ENCODE data around the gene ADGRD2.
"Not testable (repeated sequence)": the region's sequence is repeated elsewhere in the genome, so short reads cannot be mapped to it uniquely, and the experiment has no call there.

ADGRD2 gene, protein sequence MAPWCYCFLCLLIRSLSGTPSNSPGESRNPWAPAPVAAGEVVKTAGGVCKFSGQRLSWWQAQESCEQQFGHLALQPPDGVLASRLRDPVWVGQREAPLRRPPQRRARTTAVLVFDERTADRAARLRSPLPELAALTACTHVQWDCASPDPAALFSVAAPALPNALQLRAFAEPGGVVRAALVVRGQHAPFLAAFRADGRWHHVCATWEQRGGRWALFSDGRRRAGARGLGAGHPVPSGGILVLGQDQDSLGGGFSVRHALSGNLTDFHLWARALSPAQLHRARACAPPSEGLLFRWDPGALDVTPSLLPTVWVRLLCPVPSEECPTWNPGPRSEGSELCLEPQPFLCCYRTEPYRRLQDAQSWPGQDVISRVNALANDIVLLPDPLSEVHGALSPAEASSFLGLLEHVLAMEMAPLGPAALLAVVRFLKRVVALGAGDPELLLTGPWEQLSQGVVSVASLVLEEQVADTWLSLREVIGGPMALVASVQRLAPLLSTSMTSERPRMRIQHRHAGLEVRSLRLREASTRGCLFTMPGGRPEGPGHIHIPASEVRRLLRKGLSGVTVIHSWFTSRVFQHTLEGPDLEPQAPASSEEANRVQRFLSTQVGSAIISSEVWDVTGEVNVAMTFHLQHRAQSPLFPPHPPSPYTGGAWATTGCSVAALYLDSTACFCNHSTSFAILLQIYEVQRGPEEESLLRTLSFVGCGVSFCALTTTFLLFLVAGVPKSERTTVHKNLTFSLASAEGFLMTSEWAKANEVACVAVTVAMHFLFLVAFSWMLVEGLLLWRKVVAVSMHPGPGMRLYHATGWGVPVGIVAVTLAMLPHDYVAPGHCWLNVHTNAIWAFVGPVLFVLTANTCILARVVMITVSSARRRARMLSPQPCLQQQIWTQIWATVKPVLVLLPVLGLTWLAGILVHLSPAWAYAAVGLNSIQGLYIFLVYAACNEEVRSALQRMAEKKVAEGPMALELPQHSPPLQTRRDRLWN

DNA sequence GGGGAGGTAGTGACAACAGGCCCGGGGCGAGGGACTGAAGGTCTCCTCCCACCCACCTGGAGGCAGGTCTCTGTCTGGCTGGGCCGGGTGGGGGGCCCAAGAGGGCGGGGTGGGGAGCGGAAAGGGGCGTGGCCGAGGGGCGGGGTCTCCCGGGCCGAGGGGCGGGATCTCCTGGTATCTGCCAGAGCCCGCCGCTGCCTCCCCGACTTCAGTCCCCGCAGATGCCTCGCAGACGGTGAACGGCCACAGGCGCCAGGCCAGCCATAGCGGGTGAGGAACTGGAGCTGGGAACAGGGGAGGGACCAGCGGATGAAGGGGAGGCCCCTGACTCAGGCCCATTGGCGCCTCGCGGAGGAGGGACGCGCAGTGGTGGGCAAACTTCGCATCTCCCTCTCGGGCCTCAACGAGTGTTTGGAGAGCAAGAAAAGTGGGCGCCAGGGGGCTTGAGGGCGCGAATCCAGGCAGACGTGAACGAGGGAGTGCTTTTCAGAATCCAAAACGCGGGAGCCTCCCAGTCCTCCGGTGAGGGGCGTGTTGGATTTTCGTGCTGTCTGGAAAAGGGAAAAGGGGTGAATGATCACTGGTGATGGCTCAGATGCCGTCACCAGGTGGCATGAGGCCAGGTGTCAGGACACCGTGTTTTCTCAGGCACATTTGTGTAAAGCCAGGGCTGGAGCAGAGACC, at the start of gene ADGRD2:
ADGRD2 (plus strand) TSS at position 211 of the 684 bp plus-strand sequence. CDS start 1,216 bp downstream, outside the sequence.
- no peak for DNase-seq

DNA sequence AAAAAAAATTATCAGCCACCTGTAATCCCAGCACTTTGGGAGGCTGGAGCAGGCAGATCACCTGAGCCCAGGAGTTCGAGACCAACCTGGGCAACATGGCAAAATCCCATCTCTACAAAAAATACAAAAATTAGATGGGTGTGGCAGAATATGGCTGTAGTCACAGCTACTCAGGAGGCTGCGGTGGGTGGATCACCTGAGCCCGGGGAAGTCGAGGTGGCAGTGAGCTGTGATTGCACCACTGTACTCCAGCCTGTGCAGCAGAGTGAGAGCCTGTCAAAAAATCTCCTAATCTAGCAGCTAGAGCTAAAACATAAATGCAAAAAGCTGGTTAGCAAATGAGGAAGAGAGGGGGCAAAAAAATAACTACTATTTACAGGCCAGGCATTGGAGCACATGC, 47.0 kb upstream of the ADGRD2 start:
- DNase-seq: no peak

DNA sequence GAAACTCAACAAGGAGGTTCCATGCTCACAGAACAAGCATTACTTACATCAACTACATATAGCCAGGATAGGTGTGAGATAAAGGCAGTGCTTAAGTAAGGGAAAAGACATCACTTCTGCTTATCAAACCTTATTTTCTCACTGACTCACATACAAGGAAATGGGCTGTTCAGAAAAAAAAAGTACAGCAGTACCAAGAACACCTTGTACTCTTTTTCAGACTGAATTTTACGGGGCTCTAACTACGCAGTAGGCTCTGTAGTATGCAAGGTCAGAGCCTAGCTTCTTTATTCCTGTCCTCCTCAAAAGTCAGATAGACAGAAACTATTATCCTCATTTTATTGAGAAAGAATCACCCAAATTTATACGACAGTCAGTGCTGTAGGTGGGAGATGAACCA, 40.8 kb upstream of the ADGRD2 start:
- no peak for DNase-seq

DNA sequence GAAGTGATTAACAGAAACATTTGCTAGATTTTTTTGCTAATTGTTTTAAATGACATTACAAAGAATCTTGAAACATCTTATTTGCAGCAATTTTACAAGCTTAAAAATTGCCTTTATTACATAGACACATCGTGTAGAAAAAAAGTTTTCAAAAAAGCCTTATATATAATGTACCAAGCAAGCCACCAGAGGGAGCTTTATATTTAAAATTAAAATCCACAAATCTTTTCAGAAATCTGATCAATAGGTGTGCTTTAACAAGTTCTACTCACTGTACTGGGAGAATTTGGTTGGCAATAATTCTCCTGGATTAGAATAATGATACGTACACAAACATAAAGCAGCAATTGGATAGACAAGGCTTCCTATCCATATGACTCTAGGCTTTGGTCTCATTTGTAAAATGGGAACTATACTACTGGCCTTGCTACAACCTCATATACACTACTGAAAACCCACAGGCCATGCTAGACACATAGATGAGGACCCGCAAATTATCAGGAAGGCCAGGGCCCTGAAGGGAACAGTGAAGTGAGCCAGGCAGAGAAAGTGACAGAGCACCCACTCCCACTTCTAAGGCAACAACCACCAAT, 39.8 kb upstream of the ADGRD2 start:
- DNase-seq: no peak

DNA sequence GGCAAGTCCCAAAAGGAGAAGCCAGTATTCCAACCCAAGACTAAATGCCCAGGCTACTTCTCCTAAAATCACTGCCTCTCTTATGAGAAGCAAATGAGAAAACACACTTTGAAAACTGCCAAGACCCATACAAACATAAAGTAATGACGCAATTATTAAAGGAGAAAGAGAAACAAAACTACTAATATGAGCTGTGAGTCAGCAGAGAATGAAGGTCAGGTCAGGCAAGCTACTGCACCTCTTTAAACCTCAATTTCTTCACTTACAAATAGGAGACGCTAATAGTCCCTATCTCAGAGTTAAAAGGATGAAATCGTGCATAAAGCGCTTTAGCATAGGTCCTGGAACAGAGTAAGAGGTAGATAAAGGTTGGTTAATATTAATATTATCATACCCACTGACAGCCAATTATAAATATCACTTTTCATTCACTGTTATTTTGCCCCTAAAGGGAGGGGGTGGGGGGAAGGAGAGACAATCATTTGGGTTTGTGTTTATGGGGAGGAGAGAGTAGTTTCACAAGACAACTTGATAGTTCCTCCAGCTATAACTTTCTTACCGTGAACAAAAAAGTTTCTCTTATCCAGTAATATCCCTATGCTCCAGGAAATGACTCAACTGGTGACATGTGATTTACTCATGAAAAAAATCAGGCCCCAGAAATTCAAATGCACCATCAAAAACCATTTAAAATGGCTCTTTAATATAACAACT, 38.6 kb upstream of the ADGRD2 start:
- DNase-seq: no peak

DNA sequence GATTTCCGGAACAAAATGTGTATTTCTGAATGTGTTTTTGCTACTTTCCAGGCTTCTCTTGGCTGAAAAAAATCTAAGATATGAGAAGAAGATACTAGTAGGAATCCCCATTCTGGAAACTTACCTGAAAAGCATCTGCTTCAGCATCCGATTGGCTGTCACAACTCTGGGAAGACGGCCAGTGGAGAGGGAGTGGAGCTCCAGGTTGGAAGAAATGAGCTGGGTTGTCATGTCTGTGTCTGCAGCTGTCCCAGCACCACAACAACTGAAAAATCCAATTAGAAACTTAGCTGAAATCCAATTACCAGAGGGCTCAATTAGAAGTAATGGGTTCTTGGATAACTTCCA, 38.0 kb upstream of the ADGRD2 start:
- DNase-seq: no peak

DNA sequence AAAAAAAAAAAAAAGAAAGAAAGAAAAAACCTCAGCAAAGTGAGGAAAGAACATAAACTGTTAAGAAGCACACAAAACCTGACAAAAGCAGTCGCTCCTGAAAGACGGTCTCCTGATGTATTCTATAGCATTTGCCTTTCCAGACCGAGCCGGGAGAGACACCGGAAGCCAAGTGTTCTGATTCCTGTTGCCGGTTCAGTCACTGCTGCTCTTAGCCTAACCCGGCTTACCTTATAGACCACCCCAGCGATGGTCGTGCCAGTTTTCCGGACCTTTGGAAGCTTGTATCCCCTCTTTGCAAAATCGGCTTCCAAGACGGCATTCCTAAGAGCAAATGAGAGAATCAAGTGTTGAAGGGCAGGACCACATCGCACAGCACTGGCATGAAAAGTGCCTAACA, 35.6 kb upstream of the ADGRD2 start:
- no peak for DNase-seq

DNA sequence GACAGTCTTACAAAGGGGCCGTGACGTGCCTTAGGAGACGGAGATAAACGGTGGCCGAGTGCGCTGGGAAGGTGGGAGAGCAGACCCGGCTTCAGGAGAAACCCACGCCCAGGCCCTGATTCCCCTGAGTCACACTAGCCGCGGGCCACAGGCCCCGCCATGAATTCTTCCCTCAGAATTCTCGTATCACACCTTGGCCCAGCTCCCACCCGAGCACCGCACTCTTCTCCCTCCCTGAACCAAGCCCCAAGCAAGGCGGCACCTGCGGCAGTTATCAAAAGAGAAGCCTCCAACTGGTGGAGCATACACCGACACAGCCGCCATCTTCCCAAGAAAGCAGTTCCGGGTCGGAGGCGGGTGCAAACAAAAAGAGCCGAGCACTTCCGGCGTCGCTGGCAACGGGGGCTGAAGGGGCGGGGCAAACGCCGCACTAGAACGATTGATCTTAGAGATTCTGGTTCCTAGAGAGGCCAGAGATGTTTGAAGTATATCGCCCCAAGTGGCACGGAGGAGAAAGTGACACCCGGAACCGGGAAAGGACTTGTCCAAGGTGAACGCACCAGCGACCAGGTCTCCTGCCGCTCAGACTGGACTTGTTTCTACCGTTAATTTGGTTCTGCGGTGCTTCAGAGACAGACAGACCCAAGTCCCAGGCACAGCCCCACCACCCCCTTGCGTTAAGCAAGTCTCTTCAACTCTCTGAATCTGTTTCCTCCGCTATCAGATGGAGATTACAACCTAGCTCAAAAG, 35.0 kb upstream of the ADGRD2 start, which contains the start of gene PSMB7:
PSMB7 (minus strand) TSS at position 341 of the 750 bp plus-strand sequence; CDS start at position 324, 17 bp downstream.
- DNase-seq: peak; percentile 86 to 94

DNA sequence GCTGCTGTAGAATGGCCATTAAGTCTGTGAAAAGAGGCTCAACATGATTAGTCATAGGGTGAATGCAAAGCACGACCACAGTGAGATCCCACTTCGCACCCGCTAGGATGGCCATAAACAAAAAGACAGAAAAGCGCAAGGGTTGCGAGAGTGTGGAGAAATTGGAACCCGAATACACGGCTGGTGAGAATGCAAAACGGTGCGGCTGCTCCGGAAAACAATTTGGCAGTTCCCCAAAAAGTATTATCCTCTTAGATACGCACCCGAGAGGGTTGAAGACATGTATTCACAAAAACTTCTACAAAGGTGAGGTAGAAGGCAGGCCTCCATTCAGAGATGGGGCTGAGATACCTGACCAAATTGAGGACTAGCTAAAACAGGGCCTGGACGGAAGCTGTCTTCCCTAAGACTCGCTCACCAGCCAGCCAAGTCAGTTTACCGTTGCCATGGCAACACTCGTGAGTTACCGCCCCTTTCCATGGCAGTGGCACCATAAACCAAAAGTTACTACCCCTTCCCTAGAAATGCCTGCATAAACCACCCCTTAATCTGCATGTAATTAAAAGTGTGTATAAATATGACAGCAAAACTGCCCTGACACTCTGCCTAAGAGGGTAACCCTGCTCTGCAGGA, 34.3 kb upstream of the ADGRD2 start:
- DNase-seq: peak in 1 of 2 experiments; percentile 8

DNA sequence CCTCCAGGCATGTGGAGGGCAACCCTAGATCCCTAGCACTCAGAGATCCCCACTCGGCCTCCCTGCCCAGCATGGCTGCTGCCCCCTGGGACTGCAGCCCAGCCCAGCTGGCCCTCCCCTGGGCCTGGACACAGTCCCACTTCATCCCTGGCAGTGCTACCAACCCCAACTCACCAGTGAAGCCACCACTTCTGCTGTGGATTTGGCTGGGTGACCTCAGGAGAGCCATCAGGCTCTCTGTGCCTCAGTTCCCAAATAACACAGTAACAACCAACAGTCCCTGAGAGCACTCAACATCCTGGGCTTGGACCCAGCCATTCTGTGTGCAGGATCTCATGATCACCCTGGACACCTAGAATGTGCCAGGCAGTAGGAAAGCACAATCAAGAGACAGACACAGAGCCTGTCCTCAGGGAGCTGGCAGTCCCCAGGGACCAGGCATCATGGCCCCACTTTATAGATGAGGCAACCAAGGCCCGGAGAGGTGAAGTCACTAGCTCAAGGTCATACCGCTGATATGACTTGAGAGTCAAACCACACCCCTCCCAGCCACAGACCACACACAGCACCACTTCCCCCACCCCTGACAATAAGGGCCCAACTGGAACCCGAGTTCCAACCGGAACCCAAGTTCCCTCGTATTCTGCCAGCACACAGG, 30.3 kb upstream of the ADGRD2 start:
- no peak for DNase-seq

DNA sequence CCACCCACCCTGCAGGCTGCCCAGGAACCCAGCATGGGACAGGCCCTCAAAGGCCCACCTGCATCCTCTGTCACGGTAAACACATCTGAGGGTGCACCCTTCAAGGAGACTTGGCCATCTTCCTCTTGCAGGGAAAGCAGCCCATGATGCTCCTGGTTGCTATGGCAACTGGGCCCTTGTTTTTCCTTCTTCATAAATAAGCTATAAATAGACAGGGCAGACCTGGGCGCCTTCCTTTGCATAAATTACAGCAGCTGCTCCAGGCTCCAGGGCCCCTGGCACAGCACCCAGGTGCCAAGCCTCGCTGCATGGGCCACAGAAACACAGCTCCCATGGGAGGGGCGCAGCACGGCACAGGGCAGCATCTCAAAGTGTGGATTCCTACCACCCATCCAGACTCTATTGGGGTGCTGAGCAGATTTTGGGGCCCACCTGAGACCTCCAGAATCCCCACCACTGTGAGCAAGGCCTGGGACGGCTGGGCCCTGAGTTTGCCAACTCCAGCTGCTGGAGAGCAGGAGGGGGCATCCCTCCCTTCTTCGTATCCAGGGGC, 29.2 kb upstream of the ADGRD2 start:
- peak; percentile 6 to 58 for DNase-seq

DNA sequence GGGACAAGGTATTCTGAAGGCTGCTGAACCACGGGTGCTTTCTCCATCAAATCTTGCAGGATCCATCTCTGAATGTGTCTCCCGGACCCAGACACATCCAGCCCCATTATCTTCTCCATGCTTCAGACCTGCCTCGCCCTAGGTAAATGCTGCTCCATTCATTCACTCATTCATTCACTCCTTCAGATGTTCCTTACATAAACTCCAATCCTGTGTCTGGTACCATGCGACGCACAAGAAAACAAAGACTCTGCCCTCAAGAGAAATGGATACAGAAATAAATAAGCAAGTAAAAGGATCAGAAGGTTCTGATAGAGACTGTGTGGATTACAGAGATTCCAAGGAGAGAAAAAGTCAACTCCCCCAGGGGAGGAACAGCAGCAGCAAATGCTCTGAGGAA, 27.1 kb upstream of the ADGRD2 start:
- no peak for DNase-seq

DNA sequence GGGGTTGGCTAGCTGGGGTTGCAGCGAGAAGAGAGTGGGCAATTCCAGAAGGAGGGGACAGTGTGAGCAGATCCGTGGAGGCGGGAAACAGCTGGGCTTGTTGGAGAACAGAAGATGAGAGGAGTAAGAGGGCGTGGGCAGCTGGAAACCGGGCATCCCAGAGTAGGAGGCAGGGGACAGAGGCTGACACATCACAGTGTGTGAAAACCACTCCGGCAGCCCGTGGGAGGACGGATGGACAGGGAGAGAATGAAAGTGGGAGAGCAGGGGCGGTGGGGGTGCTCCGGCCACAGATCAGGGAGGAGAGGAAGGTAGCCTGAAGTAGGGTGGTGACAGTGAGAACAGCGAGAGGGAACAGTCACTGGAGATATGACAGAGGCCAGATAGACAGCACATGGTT, 26.7 kb upstream of the ADGRD2 start:
- no peak for DNase-seq

DNA sequence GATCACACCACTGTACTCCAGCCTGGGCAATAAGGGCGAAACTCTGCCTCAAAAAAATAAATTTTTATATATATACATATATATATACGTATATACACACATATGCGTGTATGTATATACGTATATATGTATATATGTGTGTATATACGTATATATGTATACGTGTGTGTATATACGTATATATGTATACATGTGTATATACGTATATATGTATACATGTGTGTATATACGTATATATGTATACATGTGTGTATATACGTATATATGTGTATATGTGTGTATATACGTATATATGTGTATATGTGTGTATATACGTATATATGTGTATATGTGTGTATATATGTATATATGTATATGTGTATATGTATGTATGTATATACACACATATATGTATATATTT, 24.5 kb upstream of the ADGRD2 start:
- not testable (repeated sequence) for DNase-seq

DNA sequence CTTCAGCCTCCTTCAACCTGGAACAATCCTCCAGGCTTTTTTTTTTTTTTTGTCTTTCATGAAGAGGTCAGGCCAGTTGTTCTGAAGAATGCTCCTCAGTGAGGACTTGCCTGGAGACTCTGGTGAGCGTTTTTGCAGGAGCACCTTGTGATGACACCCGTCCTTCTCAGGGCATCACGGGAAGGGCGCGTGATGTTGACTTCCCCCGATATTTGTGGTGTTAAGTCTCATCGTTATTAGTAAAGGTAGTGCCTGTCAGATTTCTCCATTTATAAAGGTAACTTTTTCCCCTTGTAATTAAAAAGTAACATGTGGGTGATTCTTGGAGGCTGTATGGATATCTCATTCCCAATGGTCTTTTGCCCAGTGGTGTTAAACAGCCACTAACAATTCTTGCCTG, 23.9 kb upstream of the ADGRD2 start:
- DNase-seq: no peak

DNA sequence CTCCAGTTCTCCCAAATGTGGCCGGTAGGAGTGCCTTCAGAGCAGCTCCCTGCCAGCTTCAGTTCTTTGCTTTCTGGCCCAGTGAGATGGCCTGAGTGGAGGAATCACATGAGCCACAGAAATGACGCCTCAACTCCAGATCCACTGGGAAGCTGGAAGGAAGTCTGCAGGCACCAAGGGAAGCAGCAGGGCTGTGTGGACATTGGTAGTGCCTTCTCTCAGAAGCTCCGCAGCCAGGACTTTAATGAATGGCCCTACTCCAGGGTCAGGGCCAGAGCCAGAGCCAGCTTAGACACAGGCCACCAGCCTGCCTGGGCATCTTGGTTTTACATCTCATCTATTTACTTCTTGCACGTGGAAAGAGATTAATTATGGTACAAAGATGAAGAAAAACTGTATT, 23.0 kb upstream of the ADGRD2 start:
- DNase-seq: no peak

DNA sequence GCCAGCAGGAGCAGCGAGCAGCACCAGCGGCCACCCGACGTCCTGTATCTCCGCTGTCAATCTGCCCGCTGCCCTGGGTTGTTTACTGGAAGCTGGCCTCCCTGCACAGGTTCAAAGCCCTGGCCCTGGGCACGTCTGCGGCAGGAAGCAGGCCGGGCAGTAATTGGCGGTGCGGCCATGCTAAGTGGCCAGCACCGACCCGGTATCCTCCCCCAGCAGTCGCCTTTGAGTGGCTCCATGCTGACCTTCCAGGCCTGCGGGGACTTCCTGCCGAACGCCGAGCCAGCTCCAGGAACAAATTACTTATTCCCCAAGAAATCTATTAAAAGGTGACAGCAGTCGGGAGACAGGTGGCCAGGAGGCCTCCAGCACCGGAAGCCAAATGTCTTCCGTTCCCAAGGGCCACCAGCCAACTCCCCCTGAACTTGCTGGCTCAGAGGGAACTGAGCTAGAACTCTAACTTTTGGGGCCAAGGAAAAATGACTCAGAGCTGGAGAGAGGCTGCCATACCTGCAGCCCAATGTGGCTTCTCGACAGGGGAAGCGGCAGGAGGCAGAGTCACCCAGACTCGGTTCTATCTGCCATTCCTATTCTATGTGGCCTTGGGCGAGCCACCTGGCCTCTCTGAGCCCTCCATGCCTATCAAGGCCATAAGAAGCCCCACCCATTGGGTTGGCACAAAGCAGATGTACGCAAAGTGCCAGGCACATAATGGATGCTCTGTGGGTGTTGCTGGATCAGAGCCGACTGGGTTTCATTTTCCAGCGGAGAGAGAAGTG, 21.3 kb upstream of the ADGRD2 start:
- peak; percentile 46 to 86 for DNase-seq

DNA sequence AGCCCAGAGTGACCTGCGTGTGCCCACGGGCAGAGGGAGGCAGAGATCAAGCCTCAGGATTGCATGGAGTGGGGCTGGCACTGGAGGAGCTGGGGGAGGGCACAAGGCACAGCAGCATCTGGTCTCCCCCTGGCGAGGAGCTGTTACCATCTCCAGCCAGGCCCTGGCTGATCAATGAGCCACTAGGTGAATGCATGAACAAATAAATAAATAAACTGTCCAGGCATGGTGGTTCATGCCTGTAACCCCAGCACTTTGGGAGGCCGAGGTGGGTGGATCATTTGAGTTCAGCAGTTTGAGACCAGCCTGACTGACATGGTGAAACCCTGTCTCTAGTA, 20.8 kb upstream of the ADGRD2 start:
- DNase-seq: no peak

DNA sequence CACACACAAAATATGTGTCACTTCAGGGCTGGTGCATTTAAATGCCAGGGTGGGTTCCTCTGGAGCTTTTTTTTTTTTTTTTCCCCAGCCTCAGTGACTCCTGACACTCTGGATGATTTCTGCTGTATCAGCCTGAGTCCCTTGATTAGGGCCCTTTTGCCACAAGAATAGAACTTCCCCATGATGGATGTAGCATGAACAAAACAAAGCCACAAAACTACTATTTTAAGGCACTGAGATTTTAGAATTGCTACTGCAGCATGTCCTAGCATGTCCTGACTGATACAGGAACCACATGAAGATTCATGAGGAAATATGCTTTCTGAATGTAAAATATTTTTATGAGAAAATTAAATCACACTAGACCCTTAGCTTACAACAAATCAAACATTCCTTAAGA, 13.9 kb upstream of the ADGRD2 start:
- no peak for DNase-seq
